HUES6 (cell line): ENCODE data around the gene SGK1.

Experiments used
- H3K27ac ChIP-seq: 2 replicates; pipeline ENCODE4 v1.7.0; 2013; ENCODE audit warnings: low read depth, mild to moderate bottlenecking, low read length, inconsistent platforms
- H3K27me3 ChIP-seq: 2 replicates; pipeline ENCODE4 v1.6.1; 2013; ENCODE audit warnings: low read length; ENCODE audit not compliant: control insufficient read depth, insufficient read depth
- H3K36me3 ChIP-seq: 2 replicates; pipeline ENCODE4 v1.6.1; 2013; ENCODE audit warnings: low read length; ENCODE audit not compliant: control insufficient read depth, insufficient read depth
- H3K4me1 ChIP-seq: 2 replicates; pipeline ENCODE4 v1.6.1; 2013; ENCODE audit warnings: low read length; ENCODE audit not compliant: control insufficient read depth, insufficient read depth
- H3K4me3 ChIP-seq: 2 replicates; pipeline ENCODE4 v1.5.1; 2013; ENCODE audit warnings: low read depth, low read length
- H3K9ac ChIP-seq: one replicate; pipeline ENCODE4 v1.6.1; 2013; ENCODE audit warnings: mild to moderate bottlenecking, low read length
- H3K9me3 ChIP-seq: 2 replicates; pipeline ENCODE4 v1.6.1; 2013; ENCODE audit warnings: low read depth, low read length; ENCODE audit not compliant: control insufficient read depth, insufficient read depth

SGK1 gene

DNA sequence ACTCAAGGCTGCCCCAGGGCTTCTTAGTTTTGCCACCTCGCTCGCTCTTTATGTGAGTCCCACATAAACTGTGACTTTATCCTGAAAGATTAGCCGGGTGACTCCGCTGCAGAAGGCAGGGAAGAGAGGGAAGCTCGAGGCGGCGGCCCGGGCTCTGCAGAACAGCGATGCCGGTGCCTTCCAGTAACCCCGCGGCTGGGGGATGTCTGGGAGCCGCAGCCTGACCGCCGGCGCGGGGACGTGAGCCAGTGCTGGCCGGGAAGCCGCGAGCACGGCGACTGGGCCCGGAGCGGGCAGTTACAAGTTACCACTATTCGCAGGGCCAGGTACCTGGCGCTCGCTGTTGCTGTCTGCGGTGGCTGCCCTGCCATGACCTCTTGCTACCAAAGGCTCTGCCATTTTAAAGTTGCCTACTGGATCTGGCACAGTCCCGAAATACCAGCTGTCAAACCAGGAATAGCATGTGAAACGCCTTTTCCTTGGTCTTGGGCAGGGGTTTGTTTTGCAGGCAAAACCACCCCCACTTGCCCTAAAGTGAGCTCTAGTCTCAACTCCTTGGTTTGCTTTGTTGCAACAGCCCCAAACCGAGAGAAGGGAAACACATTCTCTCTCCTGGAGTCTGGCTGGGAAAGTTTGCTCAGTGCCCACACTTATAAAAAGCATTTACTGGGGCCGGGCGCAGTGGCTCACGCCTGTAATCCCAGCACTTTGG is 141.5 kb downstream of the SGK1 start:
- Histone ChIP-seq H3K36me3 (peaks cover 24% of the 10 kb centered on the region), H3K27me3 (peaks cover 14% of the 10 kb centered on the region), H3K4me1 (peaks cover 21% of the 10 kb centered on the region), H3K27ac (no peak overlapping the region; the same call in 1 of the 2 replicates), H3K4me3 (peak overlapping the region; percentile 76), H3K9me3 (no peaks in the 10 kb centered on the region), H3K9ac (peak overlapping the region; percentile 82)

DNA sequence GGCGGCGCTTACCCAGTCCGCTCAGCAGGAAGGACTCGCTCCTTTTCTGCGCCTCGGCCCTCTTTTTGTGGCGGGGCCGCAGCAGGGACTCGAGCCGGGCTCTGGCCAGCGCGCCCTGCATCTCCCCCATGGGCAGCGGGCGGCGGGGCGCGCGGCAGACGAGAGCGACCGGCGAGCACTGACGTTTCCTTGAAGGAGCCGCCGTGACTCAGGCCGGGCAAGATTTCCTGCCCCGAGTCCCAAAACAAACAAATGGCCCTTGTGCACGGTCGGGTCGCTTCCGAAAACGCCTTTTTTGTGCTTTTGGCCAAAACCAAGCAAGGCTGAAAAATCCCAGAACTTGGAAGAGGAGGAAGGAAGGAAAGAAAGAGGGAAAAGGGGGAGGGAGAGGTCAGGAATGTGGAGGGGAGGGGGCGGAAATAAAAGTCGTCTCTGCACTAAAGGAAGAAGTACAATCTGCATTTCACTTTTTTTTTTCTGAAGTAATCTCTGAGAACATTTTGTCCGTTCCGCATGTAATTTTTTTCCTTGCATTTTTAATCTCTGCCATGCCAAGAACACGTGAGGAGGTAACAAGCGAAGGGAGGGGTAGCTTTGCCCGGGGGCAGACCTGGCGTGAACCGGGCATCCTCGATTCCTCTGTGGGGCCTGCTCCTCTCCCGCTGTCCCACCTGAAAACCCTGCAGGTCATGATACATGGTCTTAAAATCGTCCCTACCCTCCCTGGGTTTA is 142.2 kb downstream of the SGK1 start:
- Histone ChIP-seq H3K9me3 (no peaks in the 10 kb centered on the region), H3K9ac (peak overlapping the region; percentile 82), H3K4me1 (peaks cover 18% of the 10 kb centered on the region), H3K4me3 (peak overlapping the region; percentile 76), H3K36me3 (peaks cover 32% of the 10 kb centered on the region), H3K27me3 (peaks cover 14% of the 10 kb centered on the region), H3K27ac (peak overlapping the region; percentile 80; the same call in 1 of the 2 replicates)

DNA sequence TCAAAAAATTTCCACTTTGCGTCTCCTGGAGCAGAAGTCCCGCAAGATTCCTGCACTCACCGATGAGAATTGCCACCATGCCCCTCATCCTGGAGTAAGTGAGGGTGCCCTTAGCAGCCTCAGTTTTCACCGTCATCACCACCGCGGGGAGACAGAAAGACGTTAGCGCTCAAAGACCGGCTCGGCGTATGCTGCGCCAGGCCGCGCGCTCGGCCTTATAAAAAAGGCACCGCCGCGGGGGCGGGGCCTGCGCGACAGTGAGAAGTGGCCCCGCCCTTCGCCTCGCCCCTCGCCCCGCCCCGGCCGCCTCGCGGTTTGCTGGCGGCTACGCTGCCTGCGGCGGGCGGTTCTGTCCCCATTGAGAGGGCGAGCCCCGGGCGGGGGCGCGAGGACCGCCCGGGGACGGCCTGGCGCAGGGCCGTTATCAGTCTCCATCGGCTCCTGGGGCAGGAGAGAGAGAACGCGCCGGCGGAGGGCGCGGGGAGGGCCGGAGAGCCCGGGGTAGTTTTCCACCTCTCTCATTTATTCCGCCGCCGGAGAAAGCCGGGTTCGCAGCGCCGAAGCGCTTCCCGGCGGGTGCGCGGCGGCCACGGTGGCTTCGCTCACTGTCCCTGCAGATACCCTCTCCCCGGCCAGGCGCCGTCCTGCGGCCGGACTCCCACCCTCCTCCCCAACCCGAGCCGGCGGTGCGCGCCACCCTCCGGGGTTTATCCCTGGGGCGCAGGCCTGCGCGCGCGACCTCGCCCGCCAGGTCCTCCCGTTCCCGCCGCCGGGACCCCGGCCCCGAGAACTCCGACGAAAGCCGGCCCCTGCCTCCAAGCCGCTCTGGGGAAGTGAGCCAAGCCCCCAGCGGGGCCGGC is 143.0 kb downstream of the SGK1 start:
- peak overlapping the region; percentile 76 for H3K4me3 ChIP-seq
- H3K27ac ChIP-seq: peak overlapping the region; percentile 80; the same call in 1 of the 2 replicates
- H3K4me1 ChIP-seq: peaks cover 18% of the 10 kb centered on the region
- peak overlapping the region; percentile 82 for H3K9ac ChIP-seq
- H3K27me3 ChIP-seq: peaks cover 14% of the 10 kb centered on the region
- H3K36me3 ChIP-seq: peaks cover 40% of the 10 kb centered on the region
- no peaks in the 10 kb centered on the region for H3K9me3 ChIP-seq

DNA sequence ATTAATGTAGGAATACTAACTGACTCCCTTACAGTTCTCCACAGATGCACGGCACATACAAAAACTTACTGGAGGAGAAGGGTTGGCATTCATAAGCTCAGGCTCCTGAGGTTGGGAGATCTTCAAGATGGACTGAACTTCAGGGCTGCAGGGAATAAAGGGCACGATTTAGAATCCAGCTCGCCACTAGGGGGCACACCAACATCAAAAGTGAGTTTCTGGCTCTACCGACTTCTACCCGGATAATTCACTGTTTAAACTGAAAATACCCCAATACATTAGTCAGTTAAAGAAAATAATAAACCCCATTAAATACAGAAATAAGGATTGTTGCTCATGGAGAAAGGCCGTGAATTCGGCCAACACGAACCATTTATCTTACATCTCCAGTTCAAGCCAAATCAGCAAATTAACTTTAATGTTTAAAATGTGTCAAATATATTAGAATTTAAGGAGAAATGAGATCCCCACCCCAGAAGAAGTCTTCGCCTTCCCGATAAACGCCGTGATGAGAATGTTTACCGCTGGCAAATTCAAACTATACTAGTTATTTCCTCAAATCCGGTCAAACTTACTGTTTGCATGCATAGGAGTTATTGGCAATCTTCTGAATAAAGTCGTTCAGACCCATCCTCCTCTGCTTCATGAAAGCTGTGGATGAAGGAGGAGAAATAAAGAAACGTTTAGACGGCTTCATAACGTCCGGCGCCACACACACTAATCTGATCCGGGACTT is 143.8 kb downstream of the SGK1 start:
- Histone ChIP-seq H3K27me3 (peaks cover 14% of the 10 kb centered on the region), H3K4me3 (peak overlapping the region; percentile 76), H3K27ac (no peak overlapping the region), H3K4me1 (peaks cover 18% of the 10 kb centered on the region), H3K9me3 (no peaks in the 10 kb centered on the region), H3K36me3 (peaks cover 44% of the 10 kb centered on the region), H3K9ac (peak overlapping the region; percentile 72)

DNA sequence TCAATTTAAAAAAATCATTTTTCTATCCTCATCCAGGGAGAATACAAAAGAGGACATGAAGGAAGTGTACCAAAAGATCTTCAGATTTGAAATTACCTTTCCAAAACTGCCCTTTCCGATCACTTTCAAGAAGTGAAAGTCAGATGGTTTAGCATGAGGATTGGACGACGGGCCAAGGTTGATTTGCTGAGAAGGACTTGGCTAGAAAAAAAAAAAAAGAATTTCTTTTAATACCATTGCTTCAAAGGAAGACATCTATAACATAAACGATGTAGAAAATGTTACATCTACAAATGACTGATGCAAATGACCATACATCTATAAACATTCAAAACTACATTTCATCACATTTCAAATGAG is 144.6 kb downstream of the SGK1 start:
- no peak overlapping the region for H3K27ac ChIP-seq
- H3K4me1 ChIP-seq: peaks cover 15% of the 10 kb centered on the region
- H3K4me3 ChIP-seq: peak overlapping the region; percentile 76
- H3K27me3 ChIP-seq: peaks cover 14% of the 10 kb centered on the region
- no peaks in the 10 kb centered on the region for H3K9me3 ChIP-seq
- peaks cover 50% of the 10 kb centered on the region for H3K36me3 ChIP-seq
- no peak overlapping the region for H3K9ac ChIP-seq

DNA sequence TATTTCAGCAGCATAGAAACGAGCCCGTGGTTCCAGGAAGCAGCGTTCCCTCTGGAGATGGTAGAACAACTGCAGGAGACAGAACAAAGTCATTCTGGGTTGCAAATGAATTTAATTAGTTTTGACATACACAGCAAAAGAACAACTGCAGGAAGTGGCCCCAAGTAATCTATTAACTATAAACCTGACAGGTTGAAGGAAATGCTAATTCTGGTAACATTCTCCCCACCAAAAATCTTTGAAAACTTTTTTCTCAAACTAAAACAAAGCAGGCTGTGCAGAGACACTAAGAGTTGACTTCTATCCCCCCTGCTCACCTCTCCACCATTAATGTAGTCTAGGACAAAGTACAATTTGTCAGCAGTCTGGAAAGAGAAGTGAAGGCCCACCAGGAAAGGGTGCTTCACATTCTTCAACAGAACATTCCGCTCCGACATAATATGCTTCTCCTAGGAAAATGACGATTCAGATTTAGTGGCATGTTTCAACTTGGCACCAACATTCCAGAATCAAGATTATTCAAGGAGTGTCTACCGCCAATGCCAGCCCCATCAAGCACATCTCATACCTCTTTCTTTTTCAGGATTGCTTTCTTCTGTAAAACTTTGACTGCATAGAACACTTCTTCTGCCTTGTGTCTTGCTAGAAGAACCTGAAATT is 145.1 kb downstream of the SGK1 start:
- H3K27me3 ChIP-seq: peaks cover 13% of the 10 kb centered on the region
- H3K9me3 ChIP-seq: no peaks in the 10 kb centered on the region
- peaks cover 54% of the 10 kb centered on the region for H3K36me3 ChIP-seq
- no peak overlapping the region for H3K9ac ChIP-seq
- no peak overlapping the region for H3K27ac ChIP-seq
- 0 out of 2 replicates have a peak overlapping the region, but pooled peaks have one; percentile 76 for H3K4me3 ChIP-seq
- H3K4me1 ChIP-seq: peaks cover 12% of the 10 kb centered on the region

DNA sequence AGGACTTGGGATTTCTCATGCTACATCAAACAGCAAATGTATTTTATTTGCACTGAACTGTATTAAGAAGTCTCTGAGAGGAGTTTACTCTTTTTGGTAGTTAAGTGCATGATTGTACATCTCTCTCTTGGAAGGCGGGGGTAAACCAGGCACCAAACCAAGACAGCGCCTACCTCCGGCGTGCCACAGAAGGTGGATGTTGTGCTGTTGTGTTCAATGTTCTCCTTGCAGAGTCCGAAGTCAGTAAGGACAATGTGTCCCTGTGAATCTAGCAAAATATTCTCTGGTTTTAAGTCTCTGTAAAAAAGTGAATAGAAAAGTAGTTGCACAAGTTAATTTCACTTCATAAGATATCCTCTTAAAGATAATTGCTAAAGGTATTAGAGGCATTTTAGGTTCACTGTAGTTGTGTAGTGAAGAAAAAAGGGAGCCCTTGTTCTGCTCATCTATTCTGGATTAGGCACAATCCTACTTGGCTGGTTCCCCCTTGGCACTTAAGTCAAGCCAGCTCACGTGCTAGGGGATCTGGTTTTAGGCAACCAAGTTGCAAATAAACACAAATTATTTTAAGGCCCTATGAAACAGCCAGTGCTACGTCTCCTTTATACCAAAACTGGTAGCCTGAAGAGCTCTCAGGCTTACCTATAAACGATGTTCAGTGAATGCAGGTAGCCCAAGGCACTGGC is 145.7 kb downstream of the SGK1 start:
- Histone ChIP-seq H3K4me3 (no peak overlapping the region), H3K9me3 (no peaks in the 10 kb centered on the region), H3K27me3 (peaks cover 6% of the 10 kb centered on the region), H3K9ac (no peak overlapping the region), H3K4me1 (peaks cover 9% of the 10 kb centered on the region), H3K36me3 (peaks cover 57% of the 10 kb centered on the region), H3K27ac (no peak overlapping the region)

DNA sequence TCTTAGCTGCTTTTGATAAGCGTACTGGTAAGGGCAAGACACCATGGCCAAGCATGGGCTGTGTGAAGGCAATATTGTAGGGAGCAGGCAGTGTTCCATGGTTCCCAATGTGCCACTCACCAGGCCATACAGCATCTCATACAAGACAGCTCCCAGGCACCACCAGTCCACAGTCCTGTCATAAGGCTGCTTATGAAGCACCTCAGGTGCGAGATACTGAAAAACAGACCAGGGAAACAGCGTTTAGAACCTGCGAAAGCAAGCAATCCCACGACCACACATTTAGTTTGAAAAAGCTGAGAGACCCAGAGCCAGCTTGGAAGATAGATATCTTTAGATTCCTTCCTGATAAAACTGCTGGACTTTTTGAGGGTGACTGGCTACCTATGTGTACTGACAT is 146.4 kb downstream of the SGK1 start:
- Histone ChIP-seq H3K9ac (no peak overlapping the region), H3K9me3 (no peaks in the 10 kb centered on the region), H3K36me3 (peaks cover 57% of the 10 kb centered on the region), H3K27me3 (peaks cover 2% of the 10 kb centered on the region), H3K4me3 (no peak overlapping the region), H3K27ac (no peak overlapping the region), H3K4me1 (peaks cover 7% of the 10 kb centered on the region)

DNA sequence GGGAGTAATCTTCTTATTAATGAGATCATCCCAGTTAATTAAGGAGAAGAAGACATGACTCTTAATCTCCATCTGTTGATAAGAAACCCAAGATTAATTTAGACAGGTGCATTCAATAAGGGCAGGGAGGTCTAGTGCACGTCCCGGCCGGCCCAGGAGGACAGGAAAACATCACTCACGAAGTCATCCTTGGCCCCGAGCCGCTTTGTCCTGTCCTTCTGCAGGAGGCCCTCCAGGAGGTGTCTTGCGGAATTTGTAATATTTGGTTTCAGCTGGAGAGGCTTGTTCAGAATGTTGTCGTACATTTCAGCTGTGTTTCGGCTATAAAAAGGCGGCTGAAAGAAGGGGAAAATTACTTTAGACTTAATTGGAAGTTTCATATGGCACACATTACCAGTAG is 147.1 kb downstream of the SGK1 start:
- Histone ChIP-seq H3K9ac (no peak overlapping the region), H3K27ac (no peak overlapping the region), H3K36me3 (peaks cover 57% of the 10 kb centered on the region), H3K27me3 (no peaks in the 10 kb centered on the region), H3K9me3 (no peaks in the 10 kb centered on the region), H3K4me1 (peaks cover under 1% of the 10 kb centered on the region), H3K4me3 (no peak overlapping the region)
